ENCODE data around the gene GASK1A.

Gene GASK1A

GRCh38 chr3:43022121-43022520 lies 43.0 kb downstream of the GASK1A start:
- Histone ChIP-seq H3K36me3 (ENCODE audit: control insufficient read depth, insufficient read depth, low read length) (no peaks in the 10 kb centered on the region), H3K27me3 (replicated peaks; ENCODE audit: control insufficient read depth, insufficient read depth, low read length) (no peaks in the 10 kb centered on the region; the same call in 1 of the 2 replicates), H3K4me3 (replicated peaks; ENCODE audit: low read depth, low read length) (no peak overlapping the region)
- TF ChIP-seq CTCF (IDR thresholded peaks at IDR 0.05; ENCODE audit: insufficient read depth, low read length, poor library complexity, severe bottlenecking), result no peak
- DNase-seq (ENCODE audit: extremely low read depth, insufficient read length), result no peak

- no peak for DNase-seq (ENCODE audit: extremely low read depth, insufficient read length)
- no peaks in the 10 kb centered on the region; the same call in 1 of the 2 replicates for H3K27me3 ChIP-seq (replicated peaks; ENCODE audit: control insufficient read depth, insufficient read depth, low read length)
- no peak for TF ChIP-seq CTCF (IDR thresholded peaks at IDR 0.05; ENCODE audit: insufficient read depth, low read length, poor library complexity, severe bottlenecking)
- no peaks in the 10 kb centered on the region for H3K36me3 ChIP-seq (ENCODE audit: control insufficient read depth, insufficient read depth, low read length)
- no peak overlapping the region for H3K4me3 ChIP-seq (replicated peaks; ENCODE audit: low read depth, low read length)
These were observed 44.0 kb downstream of the GASK1A start for GRCh38 chr3:43023066-43023465.

GRCh38 chr3:43023746-43024145 lies 44.6 kb downstream of the GASK1A start:
- TF ChIP-seq CTCF (IDR thresholded peaks at IDR 0.05; ENCODE audit: insufficient read depth, low read length, poor library complexity, severe bottlenecking), result no peak
- Histone ChIP-seq H3K27me3 (replicated peaks; ENCODE audit: control insufficient read depth, insufficient read depth, low read length) (no peaks in the 10 kb centered on the region; the same call in 1 of the 2 replicates), H3K4me3 (replicated peaks; ENCODE audit: low read depth, low read length) (no peak overlapping the region), H3K36me3 (ENCODE audit: control insufficient read depth, insufficient read depth, low read length) (no peaks in the 10 kb centered on the region)
- DNase-seq (ENCODE audit: extremely low read depth, insufficient read length), result no peak

GRCh38 chr3:43024181-43024885 lies 45.2 kb downstream of the GASK1A start:
- Histone ChIP-seq H3K27me3 (replicated peaks; ENCODE audit: control insufficient read depth, insufficient read depth, low read length) (no peaks in the 10 kb centered on the region; the same call in 1 of the 2 replicates), H3K4me3 (replicated peaks; ENCODE audit: low read depth, low read length) (no peak overlapping the region), H3K36me3 (ENCODE audit: control insufficient read depth, insufficient read depth, low read length) (no peaks in the 10 kb centered on the region)
- no peak for DNase-seq (ENCODE audit: extremely low read depth, insufficient read length)
- TF ChIP-seq CTCF (IDR thresholded peaks at IDR 0.05; ENCODE audit: insufficient read depth, low read length, poor library complexity, severe bottlenecking), result no peak

- no peak for DNase-seq (ENCODE audit: extremely low read depth, insufficient read length)
- no peak for TF ChIP-seq CTCF (IDR thresholded peaks at IDR 0.05; ENCODE audit: insufficient read depth, low read length, poor library complexity, severe bottlenecking)
- H3K36me3 ChIP-seq (ENCODE audit: control insufficient read depth, insufficient read depth, low read length), result no peaks in the 10 kb centered on the region
- H3K27me3 ChIP-seq (replicated peaks; ENCODE audit: control insufficient read depth, insufficient read depth, low read length), result no peaks in the 10 kb centered on the region; the same call in 1 of the 2 replicates
- no peak overlapping the region for H3K4me3 ChIP-seq (replicated peaks; ENCODE audit: low read depth, low read length)
These were observed 46.3 kb downstream of the GASK1A start for GRCh38 chr3:43025423-43025822.
